ENCODE measurements around the gene CD70.

DNA sequence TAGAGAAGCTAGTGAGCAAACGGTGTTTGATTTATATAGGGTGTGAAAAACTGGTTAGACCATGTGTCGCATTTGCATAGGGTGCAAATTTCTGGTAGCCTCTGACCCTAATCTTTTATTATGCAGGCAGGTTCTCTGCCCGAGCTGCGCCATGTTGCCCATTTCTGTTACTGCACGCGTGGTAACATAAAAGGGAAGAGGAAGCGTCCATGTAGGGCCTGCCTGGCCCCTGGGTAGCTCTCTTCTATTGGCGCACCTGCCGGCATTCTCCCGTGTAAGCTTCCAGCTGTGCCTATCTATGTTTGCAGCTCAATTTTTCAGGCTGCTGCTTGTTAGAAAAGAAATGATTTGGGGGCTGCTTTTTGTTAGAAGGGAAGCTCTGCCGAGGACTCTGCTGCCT lies 14.0 kb upstream of the CD70 start:
- TF ChIP-seq, protein P1, sequence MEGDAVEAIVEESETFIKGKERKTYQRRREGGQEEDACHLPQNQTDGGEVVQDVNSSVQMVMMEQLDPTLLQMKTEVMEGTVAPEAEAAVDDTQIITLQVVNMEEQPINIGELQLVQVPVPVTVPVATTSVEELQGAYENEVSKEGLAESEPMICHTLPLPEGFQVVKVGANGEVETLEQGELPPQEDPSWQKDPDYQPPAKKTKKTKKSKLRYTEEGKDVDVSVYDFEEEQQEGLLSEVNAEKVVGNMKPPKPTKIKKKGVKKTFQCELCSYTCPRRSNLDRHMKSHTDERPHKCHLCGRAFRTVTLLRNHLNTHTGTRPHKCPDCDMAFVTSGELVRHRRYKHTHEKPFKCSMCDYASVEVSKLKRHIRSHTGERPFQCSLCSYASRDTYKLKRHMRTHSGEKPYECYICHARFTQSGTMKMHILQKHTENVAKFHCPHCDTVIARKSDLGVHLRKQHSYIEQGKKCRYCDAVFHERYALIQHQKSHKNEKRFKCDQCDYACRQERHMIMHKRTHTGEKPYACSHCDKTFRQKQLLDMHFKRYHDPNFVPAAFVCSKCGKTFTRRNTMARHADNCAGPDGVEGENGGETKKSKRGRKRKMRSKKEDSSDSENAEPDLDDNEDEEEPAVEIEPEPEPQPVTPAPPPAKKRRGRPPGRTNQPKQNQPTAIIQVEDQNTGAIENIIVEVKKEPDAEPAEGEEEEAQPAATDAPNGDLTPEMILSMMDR (optimal IDR thresholded peaks at IDR 0.05 in 1 of 3, IDR thresholded peaks at IDR 0.05 in 1 of 3, conservative IDR thresholded peaks at IDR 0.05 in 1 of 3; ENCODE audit: extremely low read depth in 1 of 3, insufficient read depth in 2 of 3, low read length in 3 of 3): no peak
- TF ChIP-seq EZH2 (IDR thresholded peaks at IDR 0.05; ENCODE audit: low read length): no peak

Measured in keratinocyte (primary cell).